NOMO-1 treated with DMSO at 0.1 percent for 48 hours (cell line): ENCODE data around the gene CMAS.
"Not testable (repeated sequence)": the region's sequence is repeated elsewhere in the genome, so short reads cannot be mapped to it uniquely, and the experiment has no call there.

ENCODE experiments used
- DNase-seq: peaks from one replicate; lab custom pipeline; 2025; ENCODE audit not compliant: unreplicated experiment; lab: John Stamatoyannopoulos, UW

Gene CMAS

DNA sequence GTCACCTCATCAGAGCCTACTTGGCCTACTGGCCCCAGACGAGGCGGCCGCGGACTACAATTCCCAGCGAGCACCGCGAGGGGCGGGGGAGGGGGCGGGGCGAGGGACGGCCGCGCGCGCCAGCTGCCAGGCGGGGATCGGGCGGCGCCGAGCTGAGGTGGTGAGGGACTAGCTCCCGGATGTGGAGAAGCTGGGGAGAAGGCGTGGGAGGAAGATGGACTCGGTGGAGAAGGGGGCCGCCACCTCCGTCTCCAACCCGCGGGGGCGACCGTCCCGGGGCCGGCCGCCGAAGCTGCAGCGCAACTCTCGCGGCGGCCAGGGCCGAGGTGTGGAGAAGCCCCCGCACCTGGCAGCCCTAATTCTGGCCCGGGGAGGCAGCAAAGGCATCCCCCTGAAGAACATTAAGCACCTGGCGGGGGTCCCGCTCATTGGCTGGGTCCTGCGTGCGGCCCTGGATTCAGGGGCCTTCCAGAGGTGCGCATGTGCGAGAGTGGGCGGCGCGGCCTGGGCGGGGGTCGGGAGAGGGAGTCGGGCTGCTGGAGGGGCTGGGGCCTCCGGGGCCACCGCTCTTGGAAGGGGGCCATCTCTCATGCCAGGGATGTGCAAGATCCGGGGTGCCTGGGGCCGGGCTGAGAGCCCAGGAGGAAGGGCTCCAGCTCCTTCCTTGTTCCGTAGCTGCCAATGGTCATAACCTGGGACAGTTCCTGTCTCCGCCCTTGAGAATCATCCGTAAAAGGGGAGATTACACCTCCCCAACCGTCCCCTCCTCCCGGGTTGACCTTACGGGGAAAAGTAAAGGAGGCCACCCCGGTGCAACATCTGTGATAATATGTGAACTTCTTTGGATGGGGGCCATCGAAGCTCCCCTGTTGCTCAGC lies at the start of gene CMAS:
TSS of gene CMAS (plus strand) at position 129 of the 878 bp plus-strand sequence. CDS start at position 215, 86 bp downstream.
- peak; percentile 59 for DNase-seq

DNA sequence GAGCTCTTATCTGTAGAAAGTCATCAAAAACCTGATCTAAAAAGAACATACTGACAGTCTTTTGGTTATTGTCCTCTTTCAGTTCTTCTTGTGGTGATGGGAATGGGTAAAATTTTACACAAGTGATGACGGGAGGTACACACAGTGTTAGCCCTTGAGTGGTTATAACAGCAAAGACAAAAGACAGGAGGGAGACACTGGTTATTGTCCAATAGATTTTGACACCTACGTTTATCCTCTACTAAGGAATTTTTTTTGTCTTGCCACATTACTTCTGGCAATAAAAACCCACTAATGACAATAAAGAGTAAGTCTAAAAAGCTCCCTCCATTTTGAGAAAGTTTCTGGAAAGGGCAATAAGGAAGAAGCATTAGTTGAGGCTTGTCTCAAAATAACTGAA lies 47.7 kb upstream of the CMAS start:
- DNase-seq, result no peak

DNA sequence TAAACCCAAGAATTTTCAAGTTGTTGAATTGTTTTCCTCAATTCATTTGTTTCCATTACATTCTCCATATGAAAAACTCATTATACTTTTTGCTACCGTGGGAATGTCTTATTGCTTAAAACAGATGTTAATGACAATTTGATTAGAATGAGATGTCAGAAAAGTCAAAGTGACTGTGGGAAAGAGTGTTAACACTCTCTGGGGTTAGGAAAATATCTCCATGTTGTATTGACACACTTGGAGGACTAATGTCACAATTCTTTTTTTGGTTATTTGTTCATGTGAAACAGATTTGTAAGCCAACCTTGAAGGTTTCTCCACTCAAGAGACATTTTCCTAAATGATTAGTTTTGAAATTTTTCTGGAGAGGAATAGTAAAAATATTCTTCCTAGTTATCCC lies 47.2 kb upstream of the CMAS start:
- DNase-seq, result no peak

DNA sequence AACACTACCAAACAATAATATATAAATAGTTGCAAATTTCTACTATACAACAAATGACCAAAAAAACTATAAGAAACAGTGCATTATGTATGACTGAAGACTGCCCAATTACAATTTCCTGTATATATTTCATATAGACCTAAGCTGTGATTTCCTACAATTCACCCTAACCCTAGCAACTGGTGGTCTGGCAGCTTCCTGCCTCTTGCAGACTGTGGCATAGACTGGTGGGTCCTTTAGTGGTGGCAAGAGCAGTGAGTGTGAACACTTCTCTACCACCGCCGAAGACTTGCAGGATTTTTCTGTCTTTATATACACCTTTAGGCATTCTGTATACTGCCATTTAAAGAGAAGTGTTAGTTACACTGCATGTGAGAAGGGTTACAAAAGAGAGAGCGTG lies 43.6 kb upstream of the CMAS start:
- no peak for DNase-seq

DNA sequence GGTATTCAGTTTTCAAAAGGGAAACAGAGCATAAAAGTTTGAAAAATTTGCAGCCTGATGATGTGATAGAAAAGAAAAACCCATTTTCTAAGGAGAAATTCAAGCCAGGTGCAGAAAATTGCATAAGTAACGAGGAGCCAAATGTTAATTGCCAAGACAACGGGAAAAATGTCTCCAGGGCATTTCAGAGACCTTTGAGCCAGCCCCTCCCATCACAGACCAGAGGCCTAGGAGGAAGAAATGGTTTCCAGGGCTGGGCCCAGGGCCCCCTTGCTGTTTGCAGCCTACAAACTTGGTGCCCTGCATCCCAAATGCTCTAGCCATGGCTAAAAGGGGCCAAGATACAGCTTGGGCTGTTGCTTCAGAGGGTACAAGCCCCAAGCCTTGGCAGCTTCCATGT lies 38.2 kb upstream of the CMAS start:
- not testable (repeated sequence) for DNase-seq

DNA sequence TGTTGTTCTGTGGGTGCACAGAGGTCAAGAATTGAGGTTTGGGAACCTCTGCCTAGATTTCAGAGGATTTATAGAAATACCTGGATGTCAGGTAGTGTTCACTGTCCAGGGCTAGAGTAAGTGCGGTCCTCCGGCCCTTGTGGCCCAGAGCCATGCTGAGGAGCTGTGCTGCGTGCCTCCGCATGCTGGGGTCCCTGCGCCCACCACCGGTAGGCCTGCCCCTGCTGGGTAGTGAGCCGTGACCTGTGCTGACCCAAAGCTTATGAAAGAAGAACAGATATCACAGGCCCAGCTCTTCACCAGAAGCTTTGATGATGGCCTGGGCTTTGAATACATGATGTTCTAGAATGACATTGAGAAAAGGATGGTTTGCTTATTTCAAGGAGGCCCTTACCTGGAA lies 37.8 kb upstream of the CMAS start:
- no peak for DNase-seq

DNA sequence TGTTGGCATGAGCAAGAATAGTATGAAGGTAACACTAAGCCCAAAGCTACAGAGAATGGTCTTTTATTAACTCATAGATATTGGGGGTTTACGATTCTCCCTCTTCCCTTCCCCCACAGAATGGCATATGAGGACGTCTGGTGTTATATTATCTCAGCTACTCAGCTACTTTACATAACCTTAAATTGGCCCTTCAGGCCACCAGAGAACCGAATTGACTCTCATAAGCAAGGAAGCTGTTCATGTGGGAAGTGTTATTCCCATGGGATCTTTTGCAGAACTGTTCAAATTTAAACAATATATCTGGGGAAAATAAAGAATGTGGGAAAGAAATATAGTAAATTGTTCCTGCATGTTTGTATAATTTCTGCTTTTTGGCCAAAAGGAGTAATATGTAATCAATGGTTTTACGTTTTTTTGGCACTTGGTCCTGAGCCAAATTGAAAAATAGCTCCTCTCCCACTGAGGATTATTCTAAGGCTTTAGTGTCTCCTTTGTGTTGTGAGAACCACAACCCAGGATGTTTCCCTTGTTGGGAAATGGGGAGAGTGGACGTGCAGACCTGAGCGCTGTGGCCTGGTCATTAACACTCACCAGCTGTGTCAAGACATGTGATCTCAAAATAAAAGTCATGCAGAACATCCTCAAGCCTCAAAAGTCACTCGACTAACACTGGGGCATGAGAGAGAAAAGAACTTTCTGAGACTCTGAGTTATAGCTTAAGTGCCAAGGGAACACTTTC lies 31.8 kb upstream of the CMAS start:
- DNase-seq, result no peak

DNA sequence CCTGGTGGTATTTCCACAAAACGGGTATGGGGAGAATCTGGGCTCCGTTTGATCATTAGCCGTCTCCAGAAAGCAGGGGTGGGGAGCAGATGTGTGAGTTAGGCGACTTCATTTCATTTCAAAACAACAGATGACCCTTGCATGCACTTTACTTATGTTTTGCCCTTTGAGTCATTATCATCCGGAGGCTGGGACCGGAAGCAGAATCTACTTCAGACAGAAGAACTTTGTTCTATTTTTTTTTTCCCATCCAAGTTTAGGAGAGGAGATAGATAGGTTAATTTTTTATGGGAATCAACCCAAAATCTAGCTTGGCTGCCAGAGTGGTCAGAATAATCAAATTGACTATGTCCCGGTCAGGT lies 31.3 kb upstream of the CMAS start:
- no peak for DNase-seq

DNA sequence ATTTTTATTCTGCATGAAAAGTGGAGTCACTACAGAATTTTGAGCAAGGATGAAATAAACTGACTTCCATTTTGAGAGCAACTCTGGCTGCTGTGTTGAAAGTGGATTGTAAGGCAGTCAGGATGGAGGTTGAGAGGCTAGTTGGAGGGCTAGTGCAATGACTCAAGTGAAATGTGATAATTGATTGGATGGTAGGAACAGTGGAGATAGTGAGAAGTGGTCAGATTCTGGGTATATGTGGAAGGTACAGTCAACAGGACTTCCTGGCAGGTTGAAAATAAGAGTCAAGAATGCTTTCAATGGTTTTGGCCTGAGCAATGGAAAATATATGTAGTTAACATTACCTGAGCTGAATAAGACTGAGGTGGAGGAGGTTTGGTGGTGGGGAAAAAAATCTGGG lies 29.0 kb upstream of the CMAS start:
- DNase-seq, result no peak

DNA sequence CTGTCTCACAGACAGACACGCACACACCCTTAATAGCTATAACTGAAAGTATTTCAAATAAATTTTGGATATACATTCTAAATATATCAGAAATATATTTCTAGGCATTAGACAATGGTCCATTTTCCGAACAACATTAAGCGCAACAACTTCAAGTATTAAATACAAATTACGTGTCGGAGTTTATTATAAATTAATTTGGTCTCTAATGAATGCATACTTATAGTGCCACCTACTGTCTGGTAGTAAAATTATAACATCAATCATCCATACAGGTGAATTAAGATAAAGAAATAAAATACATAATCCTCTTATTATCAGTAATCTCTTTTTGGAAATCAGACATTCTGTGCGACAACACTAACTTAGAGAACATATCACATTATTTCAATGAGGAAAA lies 27.2 kb upstream of the CMAS start:
- DNase-seq, result peak; percentile 5

DNA sequence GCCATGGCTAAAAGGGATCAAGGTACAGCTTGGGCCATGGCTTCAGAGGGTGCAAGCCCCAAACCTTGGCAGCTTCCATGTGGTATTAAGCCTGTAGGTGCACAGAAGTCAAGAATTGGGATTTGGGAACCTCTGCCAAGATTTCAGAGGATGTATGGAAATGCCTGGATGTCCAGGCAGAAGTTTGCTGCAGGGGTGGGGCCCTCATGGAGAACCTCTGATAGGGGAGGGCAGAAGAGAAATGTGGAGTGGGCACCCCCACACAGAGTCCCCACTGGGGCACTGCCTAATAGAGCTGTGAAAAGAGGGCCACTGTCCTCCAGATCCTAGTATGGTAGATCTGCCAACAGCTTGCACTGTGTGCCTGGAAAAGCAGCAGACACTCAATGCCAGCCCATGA lies 22.5 kb upstream of the CMAS start:
- not testable (repeated sequence) for DNase-seq

DNA sequence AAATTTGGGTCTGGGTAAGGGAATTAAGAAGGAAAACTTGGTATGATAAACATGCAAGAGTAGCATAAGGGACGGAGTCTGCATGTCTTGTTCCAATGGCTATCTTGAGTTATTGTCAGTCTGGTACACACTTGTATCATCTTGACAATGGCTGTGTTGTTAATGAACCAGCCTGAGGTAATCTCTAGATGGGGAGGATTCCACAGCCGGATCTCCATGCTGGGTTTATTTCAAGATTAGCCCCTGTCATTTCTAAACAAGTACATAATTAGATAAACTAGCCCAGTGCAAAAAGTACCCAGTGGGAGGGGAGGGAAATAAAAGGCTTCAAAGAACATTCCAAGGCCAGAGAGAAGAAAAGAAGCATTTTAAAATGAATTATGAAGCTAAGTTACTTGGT lies 16.5 kb upstream of the CMAS start:
- DNase-seq, result no peak

DNA sequence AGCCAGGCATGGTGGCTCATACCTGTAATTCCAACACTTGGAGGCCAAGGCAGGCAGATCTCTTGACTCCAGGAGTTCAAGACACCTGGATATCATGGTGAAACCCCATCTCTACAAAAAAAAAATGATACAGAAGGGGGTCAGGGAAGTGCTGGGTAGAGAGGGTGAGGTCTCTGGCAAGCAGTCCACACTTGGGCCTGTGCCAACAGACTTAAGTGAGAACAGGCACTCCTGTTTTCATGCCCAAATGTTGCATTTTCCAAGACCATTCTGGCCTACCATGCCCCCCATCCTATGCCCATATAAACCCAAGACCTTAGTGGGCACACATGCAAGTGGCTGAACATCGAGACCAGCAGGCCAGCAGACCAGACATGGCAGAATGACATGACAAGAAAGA lies 16.0 kb upstream of the CMAS start:
- DNase-seq, result no peak

DNA sequence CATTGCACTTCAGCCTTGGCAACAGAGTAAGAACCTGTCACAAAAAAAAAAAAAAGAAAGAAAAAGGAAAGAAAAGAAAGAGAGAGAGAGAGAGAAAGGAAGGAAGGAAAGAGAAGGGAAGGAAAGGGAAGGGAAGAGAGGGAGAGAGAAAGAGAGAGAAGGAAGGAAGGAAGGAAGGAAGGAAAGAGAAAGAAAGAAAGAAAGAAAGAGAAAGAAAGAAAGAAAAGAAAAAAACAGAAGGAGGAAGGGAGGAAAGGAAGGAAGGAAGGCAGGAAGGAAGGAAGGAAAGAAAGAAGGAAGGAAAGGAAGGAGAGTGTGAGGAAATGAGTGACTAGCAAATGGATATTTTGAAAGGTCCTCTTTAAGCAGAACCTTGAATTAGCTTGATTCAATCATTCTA lies 13.3 kb upstream of the CMAS start:
- DNase-seq, result no peak

DNA sequence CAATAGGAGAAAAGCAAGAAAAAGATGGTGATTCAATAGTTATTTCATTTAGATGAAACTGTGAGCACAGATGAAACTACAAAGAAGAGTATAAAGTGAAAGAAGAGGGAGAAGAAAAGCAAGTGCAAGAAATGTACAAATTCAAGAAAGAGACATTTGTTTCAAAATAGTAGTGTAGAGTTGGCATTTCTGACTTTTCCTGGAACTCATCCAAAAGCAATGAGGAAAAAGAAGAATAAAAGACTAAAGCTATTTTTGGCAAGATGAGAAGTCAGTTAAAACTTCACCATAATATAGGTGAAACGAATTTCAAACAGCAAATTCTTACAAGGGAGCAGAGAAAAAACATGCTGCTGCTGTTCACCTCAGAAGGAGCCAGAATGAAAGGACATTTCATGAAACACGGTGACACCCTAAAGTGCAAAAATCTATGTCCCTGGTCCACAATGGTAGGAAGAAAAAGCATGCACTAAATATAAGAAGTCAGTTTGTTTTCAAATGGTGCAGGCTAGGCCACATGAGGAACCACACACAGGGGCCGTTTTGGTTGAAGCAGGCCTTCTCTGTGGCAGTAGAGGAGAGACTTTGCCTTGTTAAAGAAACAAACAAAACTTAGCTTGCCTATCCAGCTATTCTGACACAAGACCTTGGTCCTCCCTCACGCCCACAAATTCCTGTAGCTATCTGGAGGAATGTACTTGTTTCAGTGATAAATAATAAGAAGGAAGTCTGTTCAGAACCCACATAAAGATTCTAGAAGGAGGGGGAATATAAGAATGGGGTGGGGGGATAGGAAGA lies 11.1 kb upstream of the CMAS start:
- peak; percentile 21 for DNase-seq

DNA sequence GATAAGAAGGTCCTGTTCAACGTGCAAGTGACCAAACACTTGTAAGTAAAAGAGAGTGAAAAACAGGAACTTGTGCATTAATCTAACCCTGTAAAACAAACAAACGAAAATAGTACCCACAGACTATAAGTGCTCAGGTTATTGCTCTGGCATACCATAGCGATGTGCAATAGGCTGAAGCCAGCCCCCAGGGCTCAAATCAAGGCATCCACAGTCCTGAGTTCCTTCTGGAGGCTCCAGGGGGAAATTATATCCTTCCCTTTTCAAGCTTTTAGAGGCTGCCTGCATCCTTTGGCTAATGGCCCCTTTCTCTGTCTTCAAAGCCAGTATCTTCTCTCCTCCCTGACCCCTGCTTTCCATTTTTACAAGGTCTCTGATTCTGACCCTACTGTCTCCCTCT lies 8.1 kb upstream of the CMAS start:
- DNase-seq, result no peak

DNA sequence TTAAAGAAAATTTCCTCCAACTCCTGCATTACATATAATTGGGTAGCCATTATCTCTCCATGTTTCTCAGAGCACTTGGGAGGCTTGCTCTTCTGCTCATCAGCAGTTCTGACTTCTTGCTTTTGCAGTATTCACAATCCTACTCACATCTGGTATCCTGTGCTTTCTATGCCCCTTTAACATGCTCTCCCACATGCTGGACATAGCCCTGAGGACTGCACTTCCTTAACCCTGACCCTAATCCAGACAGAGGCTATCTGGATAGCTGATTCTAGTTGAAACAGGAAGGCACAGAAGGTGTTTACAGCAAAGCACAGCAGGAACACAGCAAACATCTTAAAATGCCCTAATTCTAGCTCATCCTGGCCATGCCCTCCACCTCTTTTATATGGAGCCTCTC lies 7.3 kb upstream of the CMAS start:
- no peak for DNase-seq

DNA sequence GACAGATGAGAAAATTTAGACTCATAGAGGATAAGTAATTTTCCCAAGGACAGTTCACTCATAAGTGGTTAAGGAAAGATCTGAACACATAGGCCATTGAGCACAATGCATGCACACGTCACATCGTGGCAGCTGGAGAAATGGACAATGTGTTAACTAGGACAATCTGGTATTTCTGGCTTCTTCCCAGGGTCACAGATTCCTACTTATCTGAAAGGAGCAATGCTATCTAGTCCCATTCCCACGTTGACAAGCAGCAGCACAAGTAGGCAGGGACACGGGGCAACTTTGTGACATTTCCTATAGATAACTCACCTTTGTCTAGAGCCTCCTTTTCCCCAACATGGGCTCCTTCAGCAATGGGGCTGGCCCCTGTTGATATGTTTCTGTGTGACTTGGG lies 6.7 kb upstream of the CMAS start:
- DNase-seq, result no peak

DNA sequence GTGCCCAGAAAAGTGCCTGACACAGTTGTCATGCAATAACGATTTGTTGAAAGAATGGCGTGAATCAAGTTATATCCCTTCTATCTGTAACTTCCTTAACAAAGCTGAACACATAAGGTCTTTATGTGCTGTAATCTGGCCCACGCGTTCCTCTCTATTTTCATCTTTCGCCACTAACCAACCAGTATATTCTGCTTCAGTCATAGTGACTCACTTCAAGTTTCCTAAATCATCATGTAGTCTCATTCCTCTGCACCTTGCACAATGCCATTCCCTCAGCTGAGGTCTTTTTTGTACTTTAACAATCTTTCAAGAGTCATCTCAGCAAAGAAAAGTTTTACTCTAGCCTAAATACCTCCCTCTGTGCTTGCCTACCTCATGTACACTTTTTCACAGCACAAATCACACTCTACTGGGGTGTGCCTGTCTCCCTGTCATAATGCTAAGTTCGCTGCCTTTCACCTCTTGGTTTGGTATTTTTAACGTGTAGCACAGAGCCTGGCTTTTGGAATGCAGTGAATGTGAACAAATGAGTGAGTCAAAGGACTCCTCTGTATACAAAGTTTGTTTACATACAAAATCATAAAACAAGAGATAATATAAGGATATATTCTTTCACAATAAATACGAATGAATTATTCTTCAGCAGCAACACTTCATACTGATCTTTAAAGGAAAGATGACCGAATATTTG lies 2.9 kb upstream of the CMAS start:
- peak; percentile 94 for DNase-seq

DNA sequence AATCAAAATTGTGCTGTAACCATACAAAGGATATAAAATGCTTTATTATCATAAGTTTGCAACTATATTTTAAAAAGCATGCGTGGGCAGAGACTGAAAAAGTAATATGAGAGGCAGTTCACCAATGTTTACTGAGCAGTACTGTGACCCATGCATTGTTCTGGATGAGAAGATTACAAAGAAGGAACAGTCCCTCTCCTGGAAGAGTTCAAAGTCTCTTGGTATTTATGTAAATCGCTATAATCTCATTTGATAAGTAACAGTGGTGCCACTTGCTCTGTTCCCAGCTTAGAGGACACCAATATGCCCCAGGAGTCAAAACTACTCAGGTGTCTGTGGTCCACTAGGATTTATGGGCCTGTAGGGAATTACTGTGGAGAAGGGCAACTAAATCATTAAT lies 2.1 kb upstream of the CMAS start:
- no peak for DNase-seq

DNA sequence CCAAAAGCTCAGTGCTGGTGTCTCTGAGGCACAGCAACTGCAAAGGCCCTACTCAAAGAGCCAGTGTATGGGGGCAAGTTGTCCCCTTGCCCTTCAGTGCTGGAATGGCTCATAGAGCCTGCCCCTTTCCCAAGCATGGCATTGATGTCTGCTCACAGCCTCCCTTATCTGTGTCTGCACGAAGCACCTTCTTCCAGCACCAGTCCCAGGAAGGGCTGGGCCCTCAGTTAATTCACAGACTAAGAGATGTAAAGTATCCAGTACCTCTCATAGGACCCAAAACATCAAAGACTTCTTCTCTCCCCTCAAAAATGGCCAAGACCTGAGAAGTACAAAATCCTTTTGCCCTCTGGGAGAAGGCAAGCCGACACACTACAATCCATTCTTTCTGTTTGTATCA lies 1.6 kb upstream of the CMAS start:
- no peak for DNase-seq
